ENCODE data around the gene NRP2. TPM values are rescaled to one million over a fixed set of nuclear protein-coding genes. Genes with fewer than 3 reads are reported as not detected.

The NRP2 gene
- total RNA-seq, 4 donors from 2014 or later, result 1.6 to 4.1 (median 2.2) TPM

DNA sequence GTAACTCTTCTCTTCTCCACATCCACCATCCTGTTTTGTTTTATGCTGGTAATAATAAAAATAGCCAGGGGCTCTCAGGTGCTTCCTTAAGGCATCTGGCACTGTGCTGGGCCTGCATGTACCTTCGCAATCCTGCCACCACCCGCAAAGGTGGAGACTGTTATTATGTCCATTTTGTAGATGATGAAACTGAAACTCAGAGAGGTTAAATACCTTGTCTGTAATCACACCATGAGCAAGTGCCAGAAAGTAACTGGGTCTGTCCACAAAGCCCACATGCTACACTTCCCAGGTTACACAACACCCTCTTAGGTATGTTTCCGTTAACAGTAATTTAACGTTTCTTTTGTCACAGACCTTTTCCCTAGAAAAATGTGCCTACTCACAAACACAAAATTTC is 27.0 kb downstream of the NRP2 start:
- Histone ChIP-seq H3K4me1 (peaks cover 8 to 27% of the 10 kb centered on the region in 2 donors), H3K27me3 (no peaks in the 10 kb centered on the region), H3K4me3 (no peak overlapping the region), H3K27ac (no peak overlapping the region), H3K9me3 (no peaks in the 10 kb centered on the region), H3K36me3 (no peaks in the 10 kb centered on the region)
- in situ Hi-C loops (cut with MboI; ENCODE audit: low sequenced_read_pairs in 4 of 4) (no loop called here), intact Hi-C loops (cut with DNase I; ENCODE audit: low total_unique reads) (no loop called here)
- no peak for DNase-seq
- ATAC-seq, result no peak
- TF ChIP-seq POLR2A (IDR thresholded peaks at IDR 0.05), result no peak
- TF ChIP-seq, protein P1, sequence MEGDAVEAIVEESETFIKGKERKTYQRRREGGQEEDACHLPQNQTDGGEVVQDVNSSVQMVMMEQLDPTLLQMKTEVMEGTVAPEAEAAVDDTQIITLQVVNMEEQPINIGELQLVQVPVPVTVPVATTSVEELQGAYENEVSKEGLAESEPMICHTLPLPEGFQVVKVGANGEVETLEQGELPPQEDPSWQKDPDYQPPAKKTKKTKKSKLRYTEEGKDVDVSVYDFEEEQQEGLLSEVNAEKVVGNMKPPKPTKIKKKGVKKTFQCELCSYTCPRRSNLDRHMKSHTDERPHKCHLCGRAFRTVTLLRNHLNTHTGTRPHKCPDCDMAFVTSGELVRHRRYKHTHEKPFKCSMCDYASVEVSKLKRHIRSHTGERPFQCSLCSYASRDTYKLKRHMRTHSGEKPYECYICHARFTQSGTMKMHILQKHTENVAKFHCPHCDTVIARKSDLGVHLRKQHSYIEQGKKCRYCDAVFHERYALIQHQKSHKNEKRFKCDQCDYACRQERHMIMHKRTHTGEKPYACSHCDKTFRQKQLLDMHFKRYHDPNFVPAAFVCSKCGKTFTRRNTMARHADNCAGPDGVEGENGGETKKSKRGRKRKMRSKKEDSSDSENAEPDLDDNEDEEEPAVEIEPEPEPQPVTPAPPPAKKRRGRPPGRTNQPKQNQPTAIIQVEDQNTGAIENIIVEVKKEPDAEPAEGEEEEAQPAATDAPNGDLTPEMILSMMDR (IDR thresholded peaks at IDR 0.05 in 4 of 5, conservative IDR thresholded peaks at IDR 0.05 in 1 of 5), result no peak

DNA sequence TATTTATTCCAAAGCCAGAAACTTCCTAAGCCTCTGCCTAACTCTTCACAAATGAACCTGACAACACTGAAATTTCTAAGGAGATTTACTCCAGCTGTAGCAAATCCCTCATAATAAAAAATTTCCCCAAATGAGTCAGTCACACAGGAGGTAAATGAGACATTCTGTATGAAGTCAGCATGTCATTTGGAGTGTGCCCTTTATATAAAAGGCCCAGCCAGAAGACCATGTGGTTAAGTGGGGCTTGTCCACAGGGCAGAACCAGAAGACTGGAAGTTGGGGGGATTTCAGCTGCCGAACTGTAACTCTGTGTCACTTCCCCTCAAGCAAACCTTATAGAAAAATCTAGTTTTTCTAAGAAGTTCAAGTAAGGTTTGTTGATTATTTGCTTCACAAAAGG is 30.2 kb downstream of the NRP2 start:
- intact Hi-C loops (cut with DNase I; ENCODE audit: low total_unique reads) (no loop called here), in situ Hi-C loops (cut with MboI; ENCODE audit: low sequenced_read_pairs in 4 of 4) (no loop called here)
- DNase-seq, result no peak
- ATAC-seq, result no peak
- Histone ChIP-seq H3K27ac (no peak overlapping the region), H3K27me3 (no peaks in the 10 kb centered on the region), H3K36me3 (no peaks in the 10 kb centered on the region), H3K9me3 (no peaks in the 10 kb centered on the region), H3K4me3 (no peak overlapping the region), H3K4me1 (peaks cover 3 to 11% of the 10 kb centered on the region in 2 donors)
- TF ChIP-seq, protein P1 (IDR thresholded peaks at IDR 0.05 in 4 of 5, conservative IDR thresholded peaks at IDR 0.05 in 1 of 5), result no peak
- no peak for TF ChIP-seq POLR2A (IDR thresholded peaks at IDR 0.05)

DNA sequence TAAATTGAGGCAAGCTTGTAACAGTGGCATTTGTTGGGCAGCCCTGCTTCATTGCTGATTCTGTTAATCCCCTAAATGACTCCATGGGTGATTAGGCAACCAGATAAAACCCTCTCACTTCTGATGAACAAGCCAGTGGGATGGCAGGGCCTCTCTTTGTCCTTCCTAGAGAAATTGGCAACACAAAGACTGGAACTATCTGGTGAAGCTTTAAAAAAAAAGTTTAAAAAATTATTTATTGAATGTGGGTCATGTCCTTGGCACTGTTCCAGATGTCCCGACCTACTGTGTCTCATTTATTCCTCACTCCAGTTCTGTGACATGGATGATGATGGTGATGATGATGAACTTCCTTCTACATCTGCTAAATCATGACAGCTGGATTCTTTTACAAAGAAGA is 30.8 kb downstream of the NRP2 start:
- Histone ChIP-seq H3K27ac (no peak overlapping the region), H3K4me1 (peaks cover 0 to 5% of the 10 kb centered on the region in 2 donors), H3K4me3 (no peak overlapping the region), H3K9me3 (no peaks in the 10 kb centered on the region), H3K36me3 (no peaks in the 10 kb centered on the region), H3K27me3 (no peaks in the 10 kb centered on the region)
- TF ChIP-seq, protein P1 (IDR thresholded peaks at IDR 0.05 in 4 of 5, conservative IDR thresholded peaks at IDR 0.05 in 1 of 5), result no peak
- no peak for TF ChIP-seq POLR2A (IDR thresholded peaks at IDR 0.05)
- no peak for ATAC-seq
- intact Hi-C loops (cut with DNase I; ENCODE audit: low total_unique reads) (no loop called here), in situ Hi-C loops (cut with MboI; ENCODE audit: low sequenced_read_pairs in 4 of 4) (no loop called here)
- no peak for DNase-seq

DNA sequence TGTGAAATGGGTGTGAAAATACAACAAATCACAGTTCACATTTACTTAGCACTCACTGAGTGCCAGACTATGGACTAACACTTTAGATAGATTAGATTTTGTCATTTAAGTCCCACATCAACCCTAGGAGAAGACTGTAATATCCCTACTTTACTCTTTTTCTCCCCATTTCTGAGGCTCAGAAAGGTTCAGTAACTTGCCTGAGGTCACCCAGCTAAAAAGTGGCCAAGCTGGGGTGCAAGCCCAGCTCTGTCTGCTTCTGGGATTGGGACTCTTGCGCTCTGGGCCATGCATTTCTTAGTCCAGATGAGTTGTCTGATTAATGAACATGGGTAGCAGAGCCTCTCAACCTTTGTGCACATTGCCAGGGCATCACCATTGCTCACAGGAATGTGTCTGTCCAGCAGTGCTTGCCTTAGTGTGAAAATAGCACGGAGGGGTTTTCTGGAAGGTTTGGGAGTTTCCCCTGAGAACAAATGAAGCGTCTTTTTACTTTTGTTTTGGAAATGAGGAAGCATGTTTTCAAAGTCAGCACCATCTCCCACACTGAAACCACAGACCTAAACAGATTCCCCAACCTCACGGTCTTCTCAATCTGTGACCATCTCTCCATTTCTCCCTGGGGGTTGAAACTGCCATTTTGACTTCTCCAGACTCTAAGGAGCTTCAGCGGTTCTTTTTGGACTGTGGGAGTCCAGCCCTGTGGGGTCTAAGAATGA is 31.9 kb downstream of the NRP2 start:
- peak overlapping the region in 1 of 4 donors; percentile 18 for H3K27ac ChIP-seq
- no peaks in the 10 kb centered on the region for H3K36me3 ChIP-seq
- DNase-seq (no peak), ATAC-seq (peak in 1 of 2 donors; percentile 44)
- H3K9me3 ChIP-seq, result no peaks in the 10 kb centered on the region
- intact Hi-C loops (cut with DNase I; ENCODE audit: low total_unique reads), result no loop called here
- no peak overlapping the region for H3K4me3 ChIP-seq
- H3K4me1 ChIP-seq, result peaks cover 0 to 3% of the 10 kb centered on the region in 2 donors
- H3K27me3 ChIP-seq, result no peaks in the 10 kb centered on the region
- in situ Hi-C loops (cut with MboI; ENCODE audit: low sequenced_read_pairs in 4 of 4), result no loop called here
- TF ChIP-seq, protein P1 (IDR thresholded peaks at IDR 0.05 in 4 of 5, conservative IDR thresholded peaks at IDR 0.05 in 1 of 5), result no peak
- TF ChIP-seq POLR2A (IDR thresholded peaks at IDR 0.05), result no peak

All from gastrocnemius medialis (tissue), 4 donors.